ENCODE data around the gene C5orf58.

C5orf58 gene, protein sequence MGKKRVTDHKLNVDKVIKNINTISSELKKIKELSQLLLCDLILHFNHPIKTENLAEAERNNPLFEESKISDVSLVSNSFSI

DNA sequence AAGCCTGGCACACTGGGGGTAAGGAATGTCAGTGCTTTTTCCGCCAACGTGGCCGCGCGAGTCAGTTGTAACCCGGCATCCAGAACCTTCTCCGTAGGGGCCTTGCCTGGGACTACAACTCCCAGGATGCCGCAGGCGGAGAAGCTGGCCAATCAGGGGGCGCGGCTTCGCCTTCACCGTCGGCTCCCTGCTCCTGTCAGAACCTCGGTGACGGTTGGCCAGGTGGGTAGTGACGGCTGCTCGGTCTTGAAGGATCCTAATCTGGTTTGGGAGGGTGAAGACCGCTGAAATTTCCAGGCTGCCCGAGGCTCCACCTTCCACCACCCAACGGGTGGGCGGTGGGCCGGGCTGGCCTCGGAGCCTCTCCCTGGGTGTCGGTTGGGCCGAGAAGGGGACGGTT, at the start of gene C5orf58:
Gene C5orf58 (plus strand): TSS at position 200 of the 400 bp plus-strand sequence. CDS start 1,992 bp downstream, outside the sequence.
- ChIA-PET CTCF (interaction anchor here (0.6 kb wide), 1 partner anchor 9 kb away, joined by 3 read pairs; no protein-coding TSS in a partner anchor), POLR2A (no interaction called here)
- TF ChIP-seq, protein P1, sequence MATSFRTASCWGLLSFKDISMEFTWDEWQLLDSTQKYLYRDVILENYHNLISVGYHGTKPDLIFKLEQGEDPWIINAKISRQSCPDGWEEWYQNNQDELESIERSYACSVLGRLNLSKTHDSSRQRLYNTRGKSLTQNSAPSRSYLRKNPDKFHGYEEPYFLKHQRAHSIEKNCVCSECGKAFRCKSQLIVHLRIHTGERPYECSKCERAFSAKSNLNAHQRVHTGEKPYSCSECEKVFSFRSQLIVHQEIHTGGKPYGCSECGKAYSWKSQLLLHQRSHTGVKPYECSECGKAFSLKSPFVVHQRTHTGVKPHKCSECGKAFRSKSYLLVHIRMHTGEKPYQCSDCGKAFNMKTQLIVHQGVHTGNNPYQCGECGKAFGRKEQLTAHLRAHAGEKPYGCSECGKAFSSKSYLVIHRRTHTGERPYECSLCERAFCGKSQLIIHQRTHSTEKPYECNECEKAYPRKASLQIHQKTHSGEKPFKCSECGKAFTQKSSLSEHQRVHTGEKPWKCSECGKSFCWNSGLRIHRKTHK (tag by site-specific recombination; IDR thresholded peaks at IDR 0.05) = no peak
- TF ChIP-seq, protein P2, sequence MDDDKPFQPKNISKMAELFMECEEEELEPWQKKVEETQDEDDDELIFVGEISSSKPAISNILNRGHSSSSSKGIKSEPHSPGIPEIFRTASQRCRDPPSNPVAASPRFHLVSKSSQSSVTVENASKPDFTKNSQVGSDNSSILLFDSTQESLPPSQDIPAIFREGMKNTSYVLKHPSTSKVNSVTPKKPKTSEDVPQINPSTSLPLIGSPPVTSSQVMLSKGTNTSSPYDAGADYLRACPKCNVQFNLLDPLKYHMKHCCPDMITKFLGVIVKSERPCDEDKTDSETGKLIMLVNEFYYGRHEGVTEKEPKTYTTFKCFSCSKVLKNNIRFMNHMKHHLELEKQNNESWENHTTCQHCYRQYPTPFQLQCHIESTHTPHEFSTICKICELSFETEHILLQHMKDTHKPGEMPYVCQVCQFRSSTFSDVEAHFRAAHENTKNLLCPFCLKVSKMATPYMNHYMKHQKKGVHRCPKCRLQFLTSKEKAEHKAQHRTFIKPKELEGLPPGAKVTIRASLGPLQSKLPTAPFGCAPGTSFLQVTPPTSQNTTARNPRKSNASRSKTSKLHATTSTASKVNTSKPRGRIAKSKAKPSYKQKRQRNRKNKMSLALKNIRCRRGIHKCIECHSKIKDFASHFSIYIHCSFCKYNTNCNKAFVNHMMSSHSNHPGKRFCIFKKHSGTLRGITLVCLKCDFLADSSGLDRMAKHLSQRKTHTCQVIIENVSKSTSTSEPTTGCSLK (tag by site-specific recombination; IDR thresholded peaks at IDR 0.05) = no peak
- no peak for TF ChIP-seq ZNF2 (tag by site-specific recombination; IDR thresholded peaks at IDR 0.05)
- TF ChIP-seq ZNF274 (IDR thresholded peaks at IDR 0.05; ENCODE audit: low read length) = no peak
- TF ChIP-seq ZNF274 (tag by site-specific recombination; IDR thresholded peaks at IDR 0.05; ENCODE audit: borderline replicate concordance) = no peak
- TF ChIP-seq GLIS2 (tag by site-specific recombination; IDR thresholded peaks at IDR 0.05) = no peak
- no peak for TF ChIP-seq HOXC10 (CRISPR knock-in tag; IDR thresholded peaks at IDR 0.05)
- TF ChIP-seq ZNF24 (tag by site-specific recombination; IDR thresholded peaks at IDR 0.05) = no peak
- TF ChIP-seq MZF1 (tag by site-specific recombination; IDR thresholded peaks at IDR 0.05; ENCODE audit: borderline replicate concordance) = no peak
- no peak for TF ChIP-seq ZNF350 (tag by site-specific recombination; IDR thresholded peaks at IDR 0.05)
- TF ChIP-seq, protein P3, sequence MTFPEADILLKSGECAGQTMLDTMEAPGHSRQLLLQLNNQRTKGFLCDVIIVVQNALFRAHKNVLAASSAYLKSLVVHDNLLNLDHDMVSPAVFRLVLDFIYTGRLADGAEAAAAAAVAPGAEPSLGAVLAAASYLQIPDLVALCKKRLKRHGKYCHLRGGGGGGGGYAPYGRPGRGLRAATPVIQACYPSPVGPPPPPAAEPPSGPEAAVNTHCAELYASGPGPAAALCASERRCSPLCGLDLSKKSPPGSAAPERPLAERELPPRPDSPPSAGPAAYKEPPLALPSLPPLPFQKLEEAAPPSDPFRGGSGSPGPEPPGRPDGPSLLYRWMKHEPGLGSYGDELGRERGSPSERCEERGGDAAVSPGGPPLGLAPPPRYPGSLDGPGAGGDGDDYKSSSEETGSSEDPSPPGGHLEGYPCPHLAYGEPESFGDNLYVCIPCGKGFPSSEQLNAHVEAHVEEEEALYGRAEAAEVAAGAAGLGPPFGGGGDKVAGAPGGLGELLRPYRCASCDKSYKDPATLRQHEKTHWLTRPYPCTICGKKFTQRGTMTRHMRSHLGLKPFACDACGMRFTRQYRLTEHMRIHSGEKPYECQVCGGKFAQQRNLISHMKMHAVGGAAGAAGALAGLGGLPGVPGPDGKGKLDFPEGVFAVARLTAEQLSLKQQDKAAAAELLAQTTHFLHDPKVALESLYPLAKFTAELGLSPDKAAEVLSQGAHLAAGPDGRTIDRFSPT (tag by site-specific recombination; IDR thresholded peaks at IDR 0.05) = no peak
- no peak for TF ChIP-seq ZNF560 (tag by site-specific recombination; IDR thresholded peaks at IDR 0.05; ENCODE audit: borderline replicate concordance)
- no peak for TF ChIP-seq ZSCAN16 (tag by site-specific recombination; IDR thresholded peaks at IDR 0.05)
- TF ChIP-seq, protein P4, sequence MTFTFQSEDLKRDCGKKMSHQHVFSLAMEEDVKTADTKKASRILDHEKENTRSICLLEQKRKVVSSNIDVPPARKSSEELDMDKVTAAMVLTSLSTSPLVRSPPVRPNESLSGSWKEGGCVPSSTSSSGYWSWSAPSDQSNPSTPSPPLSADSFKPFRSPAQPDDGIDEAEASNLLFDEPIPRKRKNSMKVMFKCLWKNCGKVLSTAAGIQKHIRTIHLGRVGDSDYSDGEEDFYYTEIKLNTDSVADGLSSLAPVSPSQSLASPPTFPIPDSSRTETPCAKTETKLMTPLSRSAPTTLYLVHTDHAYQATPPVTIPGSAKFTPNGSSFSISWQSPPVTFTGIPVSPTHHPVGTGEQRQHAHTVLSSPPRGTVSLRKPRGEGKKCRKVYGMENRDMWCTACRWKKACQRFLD (tag by site-specific recombination; IDR thresholded peaks at IDR 0.05) = no peak
- TF ChIP-seq, protein P5, sequence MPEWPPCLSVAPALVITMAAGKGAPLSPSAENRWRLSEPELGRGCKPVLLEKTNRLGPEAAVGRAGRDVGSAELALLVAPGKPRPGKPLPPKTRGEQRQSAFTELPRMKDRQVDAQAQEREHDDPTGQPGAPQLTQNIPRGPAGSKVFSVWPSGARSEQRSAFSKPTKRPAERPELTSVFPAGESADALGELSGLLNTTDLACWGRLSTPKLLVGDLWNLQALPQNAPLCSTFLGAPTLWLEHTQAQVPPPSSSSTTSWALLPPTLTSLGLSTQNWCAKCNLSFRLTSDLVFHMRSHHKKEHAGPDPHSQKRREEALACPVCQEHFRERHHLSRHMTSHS (tag by site-specific recombination; IDR thresholded peaks at IDR 0.05) = no peak
- TF ChIP-seq ZNF768 (tag by site-specific recombination; IDR thresholded peaks at IDR 0.05) = no peak
- TF ChIP-seq, protein P6, sequence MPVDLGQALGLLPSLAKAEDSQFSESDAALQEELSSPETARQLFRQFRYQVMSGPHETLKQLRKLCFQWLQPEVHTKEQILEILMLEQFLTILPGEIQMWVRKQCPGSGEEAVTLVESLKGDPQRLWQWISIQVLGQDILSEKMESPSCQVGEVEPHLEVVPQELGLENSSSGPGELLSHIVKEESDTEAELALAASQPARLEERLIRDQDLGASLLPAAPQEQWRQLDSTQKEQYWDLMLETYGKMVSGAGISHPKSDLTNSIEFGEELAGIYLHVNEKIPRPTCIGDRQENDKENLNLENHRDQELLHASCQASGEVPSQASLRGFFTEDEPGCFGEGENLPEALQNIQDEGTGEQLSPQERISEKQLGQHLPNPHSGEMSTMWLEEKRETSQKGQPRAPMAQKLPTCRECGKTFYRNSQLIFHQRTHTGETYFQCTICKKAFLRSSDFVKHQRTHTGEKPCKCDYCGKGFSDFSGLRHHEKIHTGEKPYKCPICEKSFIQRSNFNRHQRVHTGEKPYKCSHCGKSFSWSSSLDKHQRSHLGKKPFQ (tag by site-specific recombination; IDR thresholded peaks at IDR 0.05) = no peak
- no peak for TF ChIP-seq FEZF1 (tag by site-specific recombination; IDR thresholded peaks at IDR 0.05)
- no peak for TF ChIP-seq ZNF341 (tag by site-specific recombination; IDR thresholded peaks at IDR 0.05; ENCODE audit: low read depth)
- no peak for TF ChIP-seq ZNF404 (tag by site-specific recombination; IDR thresholded peaks at IDR 0.05)
- no peak for TF ChIP-seq ZNF473 (tag by site-specific recombination; IDR thresholded peaks at IDR 0.05)

More for the DNA sequence above, at the start of gene C5orf58:
- Histone ChIP-seq H3K9me3 (ENCODE audit: control insufficient read depth, insufficient read depth, low read depth, low read length) (no peaks in the 10 kb centered on the region), H3K4me1 (ENCODE audit: control insufficient read depth, insufficient read depth, low read length) (no peaks in the 10 kb centered on the region), H3K36me3 (ENCODE audit: control insufficient read depth in 2 of 2, insufficient read depth in 1 of 2, low read length in 2 of 2) (no peaks in the 10 kb centered on the region), H3K4me3 (ENCODE audit: low read depth, low read length) (no peak within 1 kb of the TSS), H3K27ac (ENCODE audit: extremely low read depth, low read depth, low read length) (no peak within 1 kb of the TSS)
